Left lung (tissue), 10 donors: Measurements from ENCODE around the gene INHBB. TPM values are rescaled to one million over a fixed set of nuclear protein-coding genes. Genes with fewer than 3 reads are reported as not detected.

Source experiments
- ATAC-seq: fragments of 200-7000 bp; cut with Tn5 transposase; one replicate; pipeline ENCODE4 v1.9.1; 2020; ENCODE audit warnings: moderate library complexity
- DNase-seq, 4 donors: peaks; one replicate each; pipeline ENCODE4 v3.0.0-alpha.2; 2013 to 2020
- H3K27ac ChIP-seq, 2 donors: fragments of 200-600 bp; sonication (generic) in 1 of 2; one replicate each; pipeline versions ENCODE4 v1.5.0 to v1.8.0; 2020 to 2021
- H3K27me3 ChIP-seq, 2 donors: fragments of 200-600 bp; sonication (generic) in 1 of 2; one replicate each; pipeline versions ENCODE4 v1.5.0 to v1.8.0; 2020 to 2021
- H3K36me3 ChIP-seq, 2 donors: fragments of 200-600 bp; sonication (generic) in 1 of 2; one replicate each; pipeline versions ENCODE4 v1.5.0 to v1.8.0; 2020 to 2021
- H3K4me1 ChIP-seq, 2 donors: fragments of 200-600 bp; one replicate each; pipeline ENCODE4 v1.8.0; 2021
- H3K4me3 ChIP-seq, 2 donors: fragments of 200-600 bp; sonication (generic) in 1 of 2; one replicate each; pipeline versions ENCODE4 v1.5.0 to v1.8.0; 2020 to 2021; ENCODE audit warnings: mild to moderate bottlenecking in 1 of 2
- H3K9me3 ChIP-seq, 2 donors: fragments of 200-600 bp; sonication (generic) in 1 of 2; one replicate each; pipeline versions ENCODE4 v1.5.0 to v1.8.0; 2020 to 2021
- intact Hi-C, 2 donors: fragments of 100-400 bp; cut with DNase I; formaldehyde crosslinking; loops; one replicate each; pipeline versions ENCODE4 v1.11.2 to v1.14.2; 2022
- polyA plus RNA-seq, 6 donors: library from polyadenylated mRNA; unstranded; fragments of 120-200 nt; gene quantifications; one replicate each; pipeline ENCODE4 v1.2.1, GENCODE V29; 2013; ENCODE audit not compliant: insufficient read length in 6 of 6
- total RNA-seq, 2 donors: library from RNA; stranded (reverse); fragmentation: NEBNext Ultra II Directional; extraction: Animal tissue kit (Norgen Biotek cat#: 25700); gene quantifications; one replicate each; pipeline ENCODE4 v1.2.1, GENCODE V29; 2021
- TF ChIP-seq, protein P1 (sequence below), 2 donors: fragments of 200-600 bp; sonication (generic) in 1 of 2; IDR thresholded peaks; one replicate each; pipeline versions ENCODE4 v1.5.0 to v1.8.0; 2021; ENCODE audit warnings: antibody characterized with exemption in 2 of 2
- donor health status: DM: no; HTN: yes; CAD: no.
- donor health status: DM: no; HTN: no; CAD: no.

The INHBB gene
- total and polyA plus RNA-seq, 8 donors, result 0.21 to 2.0 (median 0.34) TPM

DNA sequence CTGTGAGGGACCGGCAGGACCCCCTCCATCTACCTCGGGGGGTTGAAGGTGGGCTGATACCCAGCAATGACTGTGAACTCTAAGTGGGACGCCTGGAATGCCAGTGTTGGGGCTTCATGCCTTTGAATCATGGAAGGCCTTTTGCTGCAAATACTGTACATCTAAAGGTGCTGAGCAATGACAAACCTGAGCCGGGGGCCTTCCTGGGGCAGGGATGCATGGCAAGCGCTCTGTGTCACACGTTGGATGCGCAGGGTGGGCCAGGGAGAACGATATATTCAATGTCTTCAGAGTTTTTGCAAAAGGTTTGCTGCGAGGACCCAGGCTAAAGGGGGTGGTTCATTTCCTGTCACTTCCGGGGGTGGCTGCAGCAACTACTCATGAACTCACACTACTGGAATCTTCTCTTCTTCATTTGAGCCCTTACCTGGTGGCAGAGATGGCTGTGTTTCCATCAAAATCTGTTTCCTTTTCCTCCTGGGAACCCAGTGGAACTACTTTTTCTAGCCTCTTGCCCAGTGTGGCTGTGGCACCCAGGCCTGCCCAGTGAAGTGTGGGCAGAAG lies 24.1 kb upstream of the INHBB start:
- Histone ChIP-seq H3K27ac (no peak overlapping the region), H3K36me3 (no peaks in the 10 kb centered on the region), H3K9me3 (no peaks in the 10 kb centered on the region), H3K4me1 (peaks cover 4 to 21% of the 10 kb centered on the region in 2 donors), H3K4me3 (no peak overlapping the region), H3K27me3 (no peaks in the 10 kb centered on the region)
- ATAC-seq (no peak), DNase-seq (peak in 1 of 4 donors; percentile 18)
- TF ChIP-seq, protein P1, sequence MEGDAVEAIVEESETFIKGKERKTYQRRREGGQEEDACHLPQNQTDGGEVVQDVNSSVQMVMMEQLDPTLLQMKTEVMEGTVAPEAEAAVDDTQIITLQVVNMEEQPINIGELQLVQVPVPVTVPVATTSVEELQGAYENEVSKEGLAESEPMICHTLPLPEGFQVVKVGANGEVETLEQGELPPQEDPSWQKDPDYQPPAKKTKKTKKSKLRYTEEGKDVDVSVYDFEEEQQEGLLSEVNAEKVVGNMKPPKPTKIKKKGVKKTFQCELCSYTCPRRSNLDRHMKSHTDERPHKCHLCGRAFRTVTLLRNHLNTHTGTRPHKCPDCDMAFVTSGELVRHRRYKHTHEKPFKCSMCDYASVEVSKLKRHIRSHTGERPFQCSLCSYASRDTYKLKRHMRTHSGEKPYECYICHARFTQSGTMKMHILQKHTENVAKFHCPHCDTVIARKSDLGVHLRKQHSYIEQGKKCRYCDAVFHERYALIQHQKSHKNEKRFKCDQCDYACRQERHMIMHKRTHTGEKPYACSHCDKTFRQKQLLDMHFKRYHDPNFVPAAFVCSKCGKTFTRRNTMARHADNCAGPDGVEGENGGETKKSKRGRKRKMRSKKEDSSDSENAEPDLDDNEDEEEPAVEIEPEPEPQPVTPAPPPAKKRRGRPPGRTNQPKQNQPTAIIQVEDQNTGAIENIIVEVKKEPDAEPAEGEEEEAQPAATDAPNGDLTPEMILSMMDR (IDR thresholded peaks at IDR 0.05), result no peak
- intact Hi-C loops, result no loop called here

- no peaks in the 10 kb centered on the region for H3K36me3 ChIP-seq
- DNase-seq (peak in 1 of 4 donors; percentile 13), ATAC-seq (no peak)
- TF ChIP-seq, protein P1 (IDR thresholded peaks at IDR 0.05), result no peak
- no peak overlapping the region for H3K27ac ChIP-seq
- no peak overlapping the region for H3K4me3 ChIP-seq
- no peaks in the 10 kb centered on the region for H3K27me3 ChIP-seq
- H3K4me1 ChIP-seq, result peaks cover 4 to 21% of the 10 kb centered on the region in 2 donors
- intact Hi-C loops, result no loop called here
- no peaks in the 10 kb centered on the region for H3K9me3 ChIP-seq
These were observed 23.6 kb upstream of the INHBB start for GRCh38 chr2:120322329-120322728.

GRCh38 chr2:120323214-120323613 lies 22.7 kb upstream of the INHBB start:
- intact Hi-C loops, result no loop called here
- H3K27me3 ChIP-seq, result no peaks in the 10 kb centered on the region
- TF ChIP-seq, protein P1 (IDR thresholded peaks at IDR 0.05), result no peak
- no peaks in the 10 kb centered on the region for H3K9me3 ChIP-seq
- no peak overlapping the region for H3K4me3 ChIP-seq
- no peaks in the 10 kb centered on the region for H3K36me3 ChIP-seq
- ATAC-seq (peak; percentile 54), DNase-seq (peak in 2 of 4 donors; percentile 67 to 80)
- peaks cover 4 to 20% of the 10 kb centered on the region in 2 donors for H3K4me1 ChIP-seq
- H3K27ac ChIP-seq, result no peak overlapping the region

- no peaks in the 10 kb centered on the region for H3K27me3 ChIP-seq
- DNase-seq, result peak in 1 of 4 donors; percentile 13
- TF ChIP-seq, protein P1 (IDR thresholded peaks at IDR 0.05), result no peak
- H3K27ac ChIP-seq, result no peak overlapping the region
- ATAC-seq, result no peak
- no peaks in the 10 kb centered on the region for H3K9me3 ChIP-seq
- H3K36me3 ChIP-seq, result no peaks in the 10 kb centered on the region
- peaks cover 3 to 15% of the 10 kb centered on the region in 2 donors for H3K4me1 ChIP-seq
- intact Hi-C loops, result no loop called here
- H3K4me3 ChIP-seq, result no peak overlapping the region
These were observed 22.0 kb upstream of the INHBB start for GRCh38 chr2:120323807-120324399.

DNA sequence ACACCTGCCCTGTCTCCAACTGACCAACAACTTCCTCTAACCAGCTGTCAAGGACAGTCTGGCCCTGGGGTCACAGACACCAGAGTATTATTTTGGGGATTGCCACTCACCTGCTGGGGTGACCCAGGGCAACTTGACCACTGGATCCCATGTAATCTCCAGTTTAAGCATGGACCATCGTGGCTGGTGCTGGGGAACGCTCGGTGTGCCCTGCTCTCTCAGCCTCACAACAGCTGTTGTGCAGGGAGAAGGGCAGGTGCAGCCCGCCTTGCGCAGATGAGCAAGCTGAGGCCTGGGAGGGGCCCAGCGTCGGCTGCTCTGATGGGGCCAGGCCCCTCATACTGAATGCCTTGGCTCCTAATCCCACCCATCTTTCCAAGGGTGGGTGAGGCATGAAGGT lies 21.0 kb upstream of the INHBB start:
- peaks cover 0 to 4% of the 10 kb centered on the region in 2 donors for H3K4me1 ChIP-seq
- intact Hi-C loops, result no loop called here
- TF ChIP-seq, protein P1 (IDR thresholded peaks at IDR 0.05), result no peak
- H3K4me3 ChIP-seq, result no peak overlapping the region
- H3K27ac ChIP-seq, result no peak overlapping the region
- H3K36me3 ChIP-seq, result no peaks in the 10 kb centered on the region
- DNase-seq (peak in 1 of 4 donors; percentile 48), ATAC-seq (no peak)
- no peaks in the 10 kb centered on the region for H3K27me3 ChIP-seq
- no peaks in the 10 kb centered on the region for H3K9me3 ChIP-seq
